IMR-90 (cell line): ENCODE data around the gene GUCY2D.

Experiments
- CEBPB ChIP-seq: IDR thresholded peaks from 2 replicates; pipeline ENCODE4 v1.6.1; 2012; ENCODE audit warnings: low read depth, low read length, improper control_type of control experiment
- CTCF ChIP-seq: conservative IDR thresholded peaks from 2 replicates; pipeline ENCODE4 v1.5.1; 2012; ENCODE audit warnings: mild to moderate bottlenecking, low read depth, low read length, improper control_type of control experiment
- MXI1 ChIP-seq: IDR thresholded peaks from 2 replicates; pipeline ENCODE4 v1.6.1; 2012; ENCODE audit warnings: low read depth, mild to moderate bottlenecking, low read length, moderate library complexity, borderline replicate concordance
- NFE2L2 ChIP-seq: fragments of 150-350 bp; IDR thresholded peaks from 2 replicates; pipeline ENCODE4 v1.6.1; 2016; ENCODE audit warnings: low read depth, mild to moderate bottlenecking, low read length
- POLR2A ChIP-seq: IDR thresholded peaks from 2 replicates; pipeline ENCODE4 v1.6.1; 2012; ENCODE audit warnings: mild to moderate bottlenecking, low read depth, low read length
- RAD21 ChIP-seq: IDR thresholded peaks from 2 replicates; pipeline ENCODE4 v1.6.1; 2012; ENCODE audit warnings: low read length, improper control_type of control experiment
- RFX5 ChIP-seq: IDR thresholded peaks from 2 replicates; pipeline ENCODE4 v1.8.0; 2012; ENCODE audit warnings: low read depth, mild to moderate bottlenecking, low read length, moderate library complexity
- TF ChIP-seq, protein P1 (sequence below): fragments of 150-350 bp; IDR thresholded peaks from 2 replicates; pipeline ENCODE4 v1.6.1; 2016; ENCODE audit warnings: low read depth, mild to moderate bottlenecking, low read length, moderate library complexity, borderline replicate concordance
- TF ChIP-seq, protein P2 (sequence below): fragments of 150-350 bp; IDR thresholded peaks from 2 replicates; pipeline ENCODE4 v1.6.1; 2017; ENCODE audit warnings: mild to moderate bottlenecking, antibody characterized with exemption, low read length, low read depth

DNA sequence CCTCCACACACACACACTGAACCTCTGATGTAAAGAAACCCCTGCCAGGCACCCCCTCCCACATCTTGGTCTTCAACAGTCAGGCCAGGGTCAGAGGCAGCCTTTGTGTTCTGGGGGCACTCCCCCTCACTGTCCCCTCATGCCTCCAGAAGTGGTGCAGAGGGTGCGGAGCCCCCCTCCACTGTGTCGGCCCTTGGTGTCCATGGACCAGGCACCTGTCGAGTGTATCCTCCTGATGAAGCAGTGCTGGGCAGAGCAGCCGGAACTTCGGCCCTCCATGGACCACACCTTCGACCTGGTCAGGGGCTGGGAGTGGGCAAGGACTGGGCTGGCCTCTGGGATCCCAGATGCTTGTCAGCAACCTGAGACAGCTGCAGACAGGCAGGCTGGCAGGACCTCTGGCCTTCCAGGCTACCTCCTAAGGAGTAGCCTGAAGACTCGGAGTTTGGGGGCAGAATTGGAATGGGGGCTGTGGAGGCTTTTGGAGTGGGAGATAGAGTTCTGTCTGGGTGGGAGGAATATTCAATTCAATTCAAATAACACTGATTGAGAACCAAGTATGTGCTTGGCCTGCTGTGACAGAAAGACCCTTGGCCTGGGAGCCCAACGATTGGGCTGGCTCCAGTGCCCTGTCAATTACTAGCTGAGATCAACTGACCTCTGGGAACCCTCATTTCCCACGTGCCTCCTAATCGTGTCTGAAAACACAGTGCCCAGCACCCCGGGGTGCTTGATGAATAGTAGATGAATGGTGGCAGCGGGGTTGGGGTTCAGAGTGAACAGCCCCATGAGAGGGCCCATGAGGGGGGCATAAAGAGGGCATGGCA is 11.5 kb downstream of the GUCY2D start:
- TF ChIP-seq RAD21 (no peak), POLR2A (no peak), CTCF (no peak), RFX5 (no peak), MXI1 (no peak), NFE2L2 (no peak), CEBPB (no peak)
- TF ChIP-seq, protein P1, sequence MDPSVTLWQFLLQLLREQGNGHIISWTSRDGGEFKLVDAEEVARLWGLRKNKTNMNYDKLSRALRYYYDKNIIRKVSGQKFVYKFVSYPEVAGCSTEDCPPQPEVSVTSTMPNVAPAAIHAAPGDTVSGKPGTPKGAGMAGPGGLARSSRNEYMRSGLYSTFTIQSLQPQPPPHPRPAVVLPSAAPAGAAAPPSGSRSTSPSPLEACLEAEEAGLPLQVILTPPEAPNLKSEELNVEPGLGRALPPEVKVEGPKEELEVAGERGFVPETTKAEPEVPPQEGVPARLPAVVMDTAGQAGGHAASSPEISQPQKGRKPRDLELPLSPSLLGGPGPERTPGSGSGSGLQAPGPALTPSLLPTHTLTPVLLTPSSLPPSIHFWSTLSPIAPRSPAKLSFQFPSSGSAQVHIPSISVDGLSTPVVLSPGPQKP: no peak
- TF ChIP-seq, protein P2, sequence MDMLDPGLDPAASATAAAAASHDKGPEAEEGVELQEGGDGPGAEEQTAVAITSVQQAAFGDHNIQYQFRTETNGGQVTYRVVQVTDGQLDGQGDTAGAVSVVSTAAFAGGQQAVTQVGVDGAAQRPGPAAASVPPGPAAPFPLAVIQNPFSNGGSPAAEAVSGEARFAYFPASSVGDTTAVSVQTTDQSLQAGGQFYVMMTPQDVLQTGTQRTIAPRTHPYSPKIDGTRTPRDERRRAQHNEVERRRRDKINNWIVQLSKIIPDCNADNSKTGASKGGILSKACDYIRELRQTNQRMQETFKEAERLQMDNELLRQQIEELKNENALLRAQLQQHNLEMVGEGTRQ: no peak
